Mesenchymal stem cell (in vitro differentiated cells and primary cell): ENCODE measurements around the gene GPR34.

Experiments used
- DNase-seq: peaks from one replicate; pipeline ENCODE4 v3.0.0-alpha.2; 2013
- H2AFZ ChIP-seq: one replicate; pipeline ENCODE4 v1.6.1; 2013; ENCODE audit warnings: low read depth, mild to moderate bottlenecking, control low read depth, inconsistent platforms, low read length, moderate library complexity
- H2AK5ac ChIP-seq: 2 replicates; pipeline ENCODE4 v1.6.1; 2013; ENCODE audit warnings: low read length, moderate library complexity, mild to moderate bottlenecking, inconsistent platforms; ENCODE audit not compliant: severe bottlenecking
- H2BK120ac ChIP-seq: one replicate; pipeline ENCODE4 v1.6.1; 2013; ENCODE audit warnings: low read depth, mild to moderate bottlenecking, inconsistent platforms, low read length, moderate library complexity
- H2BK12ac ChIP-seq, 2 experiments: one replicate each; pipeline ENCODE4 v1.6.1; 2013; ENCODE audit warnings: inconsistent platforms in 2 of 2, low read length in 2 of 2, mild to moderate bottlenecking in 2 of 2, moderate library complexity in 2 of 2, control low read depth in 1 of 2
- H2BK15ac ChIP-seq: one replicate; pipeline ENCODE4 v1.6.1; 2013; ENCODE audit warnings: mild to moderate bottlenecking, low read depth, inconsistent platforms; ENCODE audit not compliant: poor library complexity, severe bottlenecking
- H2BK5ac ChIP-seq: 2 replicates; pipeline ENCODE4 v1.6.1; 2013; ENCODE audit warnings: low read depth, mild to moderate bottlenecking, low read length, control low read depth, inconsistent platforms; ENCODE audit not compliant: poor library complexity, severe bottlenecking
- H3K14ac ChIP-seq, 2 experiments: one replicate each; pipeline ENCODE4 v1.6.1; 2013; ENCODE audit warnings: inconsistent platforms in 2 of 2, low read length in 2 of 2, control low read depth in 1 of 2, mild to moderate bottlenecking in 1 of 2, moderate library complexity in 1 of 2
- H3K18ac ChIP-seq, 2 experiments: one replicate each; pipeline ENCODE4 v1.6.1; 2013; ENCODE audit warnings: inconsistent platforms in 2 of 2, low read length in 2 of 2, control low read depth in 1 of 2, low read depth in 1 of 2, mild to moderate bottlenecking in 1 of 2
- H3K23ac ChIP-seq, 2 experiments: one replicate each; pipeline ENCODE4 v1.6.1; 2013; ENCODE audit warnings: inconsistent platforms in 2 of 2, low read length in 2 of 2, mild to moderate bottlenecking in 2 of 2, moderate library complexity in 2 of 2, control low read depth in 1 of 2
- H3K27ac ChIP-seq: 2 replicates; pipeline ENCODE4 v1.5.1; 2013; ENCODE audit warnings: mild to moderate bottlenecking, moderate library complexity, low read length, control low read depth, inconsistent platforms; ENCODE audit not compliant: poor library complexity, severe bottlenecking
- H3K27me3 ChIP-seq, 2 experiments: 2 replicates each; pipeline versions ENCODE4 v1.6.1 to v1.7.0; 2013; ENCODE audit warnings: low read length in 2 of 2, mild to moderate bottlenecking in 2 of 2, moderate library complexity in 2 of 2, control low read depth in 1 of 2, inconsistent platforms in 1 of 2; ENCODE audit not compliant: control insufficient read depth in 1 of 2, insufficient read depth in 1 of 2
- H3K36me3 ChIP-seq, 2 experiments: 2 replicates each; pipeline versions ENCODE4 v1.6.1 to v1.7.0; 2013; ENCODE audit warnings: low read length in 2 of 2, control low read depth in 1 of 2, inconsistent platforms in 1 of 2, low read depth in 1 of 2, mild to moderate bottlenecking in 1 of 2; ENCODE audit not compliant: insufficient read depth in 2 of 2, control insufficient read depth in 1 of 2
- H3K4ac ChIP-seq, 2 experiments: one replicate each; pipeline ENCODE4 v1.6.1; 2013; ENCODE audit warnings: inconsistent platforms in 2 of 2, low read length in 2 of 2, mild to moderate bottlenecking in 2 of 2, moderate library complexity in 2 of 2, control low read depth in 1 of 2, low read depth in 1 of 2
- H3K4me1 ChIP-seq: 2 replicates; pipeline ENCODE4 v1.6.1; 2013; ENCODE audit warnings: low read depth, low read length, control low read depth; ENCODE audit not compliant: control insufficient read depth, insufficient read depth
- H3K4me2 ChIP-seq: 2 replicates; pipeline ENCODE4 v1.6.1; 2013; ENCODE audit warnings: low read length, mild to moderate bottlenecking, inconsistent platforms; ENCODE audit not compliant: poor library complexity, severe bottlenecking
- H3K4me3 ChIP-seq, 2 experiments: 2 replicates each; pipeline versions ENCODE4 v1.5.1 to v1.7.0; 2013; ENCODE audit warnings: low read length in 2 of 2, mild to moderate bottlenecking in 2 of 2, control low read depth in 1 of 2, low read depth in 1 of 2; ENCODE audit not compliant: insufficient read depth in 1 of 2
- H3K79me1 ChIP-seq: replicated peaks from 2 replicates; pipeline ENCODE4 v1.6.1; 2013; ENCODE audit warnings: mild to moderate bottlenecking, control low read depth, low read length, inconsistent platforms; ENCODE audit not compliant: poor library complexity, severe bottlenecking
- H3K9ac ChIP-seq: 2 replicates; pipeline ENCODE4 v1.7.0; 2013; ENCODE audit warnings: mild to moderate bottlenecking, low read length, moderate library complexity
- H3K9me3 ChIP-seq: 2 replicates; pipeline ENCODE4 v1.7.0; 2013; ENCODE audit warnings: mild to moderate bottlenecking, low read length; ENCODE audit not compliant: control insufficient read depth
- H4K8ac ChIP-seq: one replicate; pipeline ENCODE4 v1.6.1; 2013; ENCODE audit warnings: inconsistent platforms, mild to moderate bottlenecking, low read length, moderate library complexity
- H4K91ac ChIP-seq: one replicate; pipeline ENCODE4 v1.6.1; 2013; ENCODE audit warnings: mild to moderate bottlenecking, low read length, inconsistent platforms
- WGBS: methylation state at CpG from one replicate; pipeline ENCODE4 v1.1.7; 2013; ENCODE audit warnings: mixed read lengths; 5-methylcytosine and 5-hydroxymethylcytosine counted together

The GPR34 gene

DNA sequence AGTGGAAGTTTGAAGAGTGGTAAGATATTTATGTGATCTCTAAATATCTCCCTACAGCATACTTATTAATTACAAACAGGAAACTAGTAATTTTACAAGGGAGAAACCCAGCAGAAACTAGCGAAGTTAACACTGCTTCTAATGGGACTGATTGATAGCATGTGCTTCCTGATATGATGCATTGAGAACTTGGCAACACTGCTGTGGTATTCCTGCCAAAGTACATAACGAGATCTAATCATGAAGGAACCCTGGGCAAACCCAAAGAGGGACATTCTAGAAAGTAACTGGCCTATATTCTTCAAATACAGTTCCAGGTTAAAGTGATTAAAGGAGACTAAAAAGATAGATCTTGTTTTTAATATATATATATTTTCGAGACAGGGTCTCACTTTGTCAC, 4.6 kb upstream of the GPR34 start:
- no peak overlapping the region for H3K4me3 ChIP-seq
- H3K27ac ChIP-seq = no peak overlapping the region
- no peak overlapping the region for H3K18ac ChIP-seq
- H3K9ac ChIP-seq = no peak overlapping the region
- H2BK120ac ChIP-seq = no peak overlapping the region
- no peak overlapping the region for H3K4ac ChIP-seq
- H3K4me1 ChIP-seq = no peaks in the 10 kb centered on the region
- no peak overlapping the region for H4K91ac ChIP-seq
- no peak overlapping the region for H2AK5ac ChIP-seq
- no peak overlapping the region for H3K4me2 ChIP-seq
- no peak overlapping the region for H3K23ac ChIP-seq
- H3K14ac ChIP-seq = no peak overlapping the region
- H4K8ac ChIP-seq = no peak overlapping the region
- H2BK12ac ChIP-seq = no peak overlapping the region
- H2BK15ac ChIP-seq = no peak overlapping the region
- 100% methylated on average over 3 of the region's 3 CpGs for WGBS
- no peak overlapping the region for H2AFZ ChIP-seq
- DNase-seq = no peak
- peaks cover 3% of the 10 kb centered on the region for H3K79me1 ChIP-seq
- no peaks in the 10 kb centered on the region for H3K9me3 ChIP-seq
- peaks cover 0 to 3% of the 10 kb centered on the region in 2 experiments for H3K27me3 ChIP-seq
- no peak overlapping the region for H2BK5ac ChIP-seq
- H3K36me3 ChIP-seq = no peaks in the 10 kb centered on the region

- H3K4ac ChIP-seq = no peak overlapping the region
- no peak overlapping the region for H4K91ac ChIP-seq
- no peaks in the 10 kb centered on the region for H3K36me3 ChIP-seq
- no peak overlapping the region for H2AK5ac ChIP-seq
- H3K4me1 ChIP-seq = no peaks in the 10 kb centered on the region
- no peaks in the 10 kb centered on the region for H3K9me3 ChIP-seq
- H3K27ac ChIP-seq = no peak overlapping the region
- no peak for DNase-seq
- H3K4me3 ChIP-seq = no peak overlapping the region
- H3K4me2 ChIP-seq = no peak overlapping the region
- H3K23ac ChIP-seq = no peak overlapping the region
- no peak overlapping the region for H2BK15ac ChIP-seq
- H3K9ac ChIP-seq = no peak overlapping the region
- H3K27me3 ChIP-seq = peaks cover 0 to 3% of the 10 kb centered on the region in 2 experiments
- no peak overlapping the region for H3K18ac ChIP-seq
- H2BK5ac ChIP-seq = no peak overlapping the region
- peaks cover 3% of the 10 kb centered on the region for H3K79me1 ChIP-seq
- H2AFZ ChIP-seq = no peak overlapping the region
- no CpG with 5 or more reads among the region's 2 CpGs for WGBS
- H2BK12ac ChIP-seq = no peak overlapping the region
- H2BK120ac ChIP-seq = no peak overlapping the region
- H4K8ac ChIP-seq = no peak overlapping the region
- H3K14ac ChIP-seq = no peak overlapping the region
Observed at GRCh38 chrX:41684940-41685339, 3.8 kb upstream of the GPR34 start.

DNA sequence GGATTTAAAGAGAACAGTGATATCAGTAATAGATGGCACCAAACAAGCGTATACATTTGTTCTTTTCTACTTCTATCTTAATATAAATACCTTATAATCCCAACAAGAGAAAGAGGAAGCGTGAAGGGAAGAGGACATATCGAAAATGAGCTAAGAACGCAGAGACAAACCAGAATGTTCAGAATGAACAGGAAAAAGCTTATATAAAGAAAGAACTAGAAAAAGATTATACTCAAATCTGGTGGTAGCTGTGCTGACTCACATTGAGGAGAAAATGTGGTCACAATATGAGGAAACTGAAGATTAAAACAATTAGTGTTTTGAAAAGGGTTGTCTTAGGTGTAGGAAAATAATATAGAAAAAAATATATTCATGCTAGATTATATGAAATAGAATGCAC, 2.0 kb upstream of the GPR34 start:
- no peak overlapping the region for H3K27ac ChIP-seq
- no peak overlapping the region for H3K4me2 ChIP-seq
- H3K79me1 ChIP-seq = peaks cover 3% of the 10 kb centered on the region
- H3K27me3 ChIP-seq = peaks cover 0 to 3% of the 10 kb centered on the region in 2 experiments
- no peak overlapping the region for H2BK120ac ChIP-seq
- H3K4me3 ChIP-seq = no peak overlapping the region
- no peak overlapping the region for H3K23ac ChIP-seq
- WGBS = no CpG with 5 or more reads among the region's 4 CpGs
- no peak overlapping the region for H3K14ac ChIP-seq
- H3K9ac ChIP-seq = no peak overlapping the region
- H2BK12ac ChIP-seq = no peak overlapping the region
- no peak for DNase-seq
- H3K18ac ChIP-seq = no peak overlapping the region
- no peaks in the 10 kb centered on the region for H3K4me1 ChIP-seq
- H4K8ac ChIP-seq = no peak overlapping the region
- no peak overlapping the region for H3K4ac ChIP-seq
- no peak overlapping the region for H2AK5ac ChIP-seq
- H3K9me3 ChIP-seq = no peaks in the 10 kb centered on the region
- no peak overlapping the region for H2AFZ ChIP-seq
- no peak overlapping the region for H2BK15ac ChIP-seq
- no peak overlapping the region for H2BK5ac ChIP-seq
- H4K91ac ChIP-seq = no peak overlapping the region
- no peaks in the 10 kb centered on the region for H3K36me3 ChIP-seq

DNA sequence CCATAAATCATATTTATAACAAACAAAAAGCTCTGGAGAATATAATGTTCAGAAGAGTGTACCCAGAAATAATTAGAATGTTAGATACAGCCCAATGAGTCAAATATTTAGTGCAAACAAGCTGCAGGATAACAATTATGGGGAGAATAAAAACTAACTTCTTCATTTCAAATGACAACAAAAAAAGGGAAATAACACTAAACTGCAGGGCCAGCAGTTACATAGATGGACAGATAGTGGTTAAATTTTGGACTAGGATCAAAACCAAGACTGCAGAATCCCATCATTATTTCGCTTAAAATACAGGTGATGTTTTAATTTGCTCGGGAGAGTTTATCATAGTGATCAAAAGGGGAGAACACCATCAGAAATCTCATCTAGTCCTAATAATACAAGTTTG, 617 bp upstream of the GPR34 start:
- H2BK5ac ChIP-seq = no peak overlapping the region
- no peak overlapping the region for H4K91ac ChIP-seq
- no peak overlapping the region for H4K8ac ChIP-seq
- H2AFZ ChIP-seq = no peak overlapping the region
- no peak overlapping the region for H2BK12ac ChIP-seq
- H3K18ac ChIP-seq = no peak overlapping the region
- H3K9ac ChIP-seq = no peak overlapping the region
- no peak overlapping the region for H2AK5ac ChIP-seq
- DNase-seq = no peak
- no peaks in the 10 kb centered on the region for H3K4me1 ChIP-seq
- no peak overlapping the region for H3K23ac ChIP-seq
- no peak overlapping the region for H2BK120ac ChIP-seq
- H2BK15ac ChIP-seq = no peak overlapping the region
- H3K14ac ChIP-seq = no peak overlapping the region
- WGBS = no CpG with 5 or more reads among the region's 2 CpGs
- H3K4me3 ChIP-seq = no peak overlapping the region
- no peaks in the 10 kb centered on the region for H3K36me3 ChIP-seq
- no peak overlapping the region for H3K4me2 ChIP-seq
- no peak overlapping the region for H3K27ac ChIP-seq
- no peaks in the 10 kb centered on the region for H3K9me3 ChIP-seq
- peaks cover 3% of the 10 kb centered on the region for H3K79me1 ChIP-seq
- H3K27me3 ChIP-seq = peaks cover 0 to 3% of the 10 kb centered on the region in 2 experiments
- H3K4ac ChIP-seq = no peak overlapping the region
